ENCODE measurements around the gene OMP.

DNA sequence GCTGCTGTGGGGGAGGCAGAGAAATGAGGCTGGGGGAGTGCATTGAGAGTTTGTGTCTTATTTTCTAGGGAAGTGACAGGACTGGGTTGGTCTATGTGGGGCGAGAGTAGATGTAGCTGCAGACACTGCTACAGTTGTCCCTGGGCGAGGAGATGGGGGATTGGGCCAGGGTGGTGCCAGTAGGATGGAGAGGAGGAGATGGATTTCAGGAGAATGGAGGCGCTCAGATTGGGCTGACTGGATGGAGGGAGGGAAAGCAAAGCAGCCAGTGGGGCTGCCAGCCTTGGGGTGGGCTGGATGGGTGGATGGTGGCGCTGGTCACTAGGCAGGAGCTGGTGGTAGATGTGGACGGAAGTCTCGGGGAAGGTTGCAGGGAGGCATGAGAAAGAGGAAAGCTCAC lies 9.3 kb downstream of the OMP start:
- TF ChIP-seq, protein P1, sequence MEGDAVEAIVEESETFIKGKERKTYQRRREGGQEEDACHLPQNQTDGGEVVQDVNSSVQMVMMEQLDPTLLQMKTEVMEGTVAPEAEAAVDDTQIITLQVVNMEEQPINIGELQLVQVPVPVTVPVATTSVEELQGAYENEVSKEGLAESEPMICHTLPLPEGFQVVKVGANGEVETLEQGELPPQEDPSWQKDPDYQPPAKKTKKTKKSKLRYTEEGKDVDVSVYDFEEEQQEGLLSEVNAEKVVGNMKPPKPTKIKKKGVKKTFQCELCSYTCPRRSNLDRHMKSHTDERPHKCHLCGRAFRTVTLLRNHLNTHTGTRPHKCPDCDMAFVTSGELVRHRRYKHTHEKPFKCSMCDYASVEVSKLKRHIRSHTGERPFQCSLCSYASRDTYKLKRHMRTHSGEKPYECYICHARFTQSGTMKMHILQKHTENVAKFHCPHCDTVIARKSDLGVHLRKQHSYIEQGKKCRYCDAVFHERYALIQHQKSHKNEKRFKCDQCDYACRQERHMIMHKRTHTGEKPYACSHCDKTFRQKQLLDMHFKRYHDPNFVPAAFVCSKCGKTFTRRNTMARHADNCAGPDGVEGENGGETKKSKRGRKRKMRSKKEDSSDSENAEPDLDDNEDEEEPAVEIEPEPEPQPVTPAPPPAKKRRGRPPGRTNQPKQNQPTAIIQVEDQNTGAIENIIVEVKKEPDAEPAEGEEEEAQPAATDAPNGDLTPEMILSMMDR (IDR thresholded peaks at IDR 0.05) = no peak
- TF ChIP-seq EZH2 (IDR thresholded peaks at IDR 0.05; ENCODE audit: borderline replicate concordance, insufficient read depth, low read depth, low read length, poor library complexity, severe bottlenecking) = no peak
